NCI-H1930 (cell line): ENCODE results near the gene CACNA1D.
"Not testable (repeated sequence)": the region's sequence is repeated elsewhere in the genome, so short reads cannot be mapped to it uniquely, and the experiment has no call there.

ENCODE experiments used
- DNase-seq, 2 experiments: peaks; one replicate each; lab custom pipeline; 2025; lab: John Stamatoyannopoulos, UW

The CACNA1D gene

GRCh38 chr3:53526704-53527055 is 32.3 kb downstream of the CACNA1D start:
- DNase-seq: no peak

GRCh38 chr3:53530205-53530604 is 35.8 kb downstream of the CACNA1D start:
- DNase-seq: no peak

- no peak for DNase-seq
These were observed 37.3 kb downstream of the CACNA1D start for GRCh38 chr3:53531749-53532148.

- DNase-seq: no peak
These were observed 39.1 kb downstream of the CACNA1D start for GRCh38 chr3:53533472-53533871.

- no peak for DNase-seq
These were observed 39.8 kb downstream of the CACNA1D start for GRCh38 chr3:53534216-53534615.

GRCh38 chr3:53534676-53535400 is 40.4 kb downstream of the CACNA1D start:
- no peak for DNase-seq

GRCh38 chr3:53536282-53536681 is 41.9 kb downstream of the CACNA1D start:
- DNase-seq: no peak

GRCh38 chr3:53544357-53544756 is 49.9 kb downstream of the CACNA1D start:
- no peak for DNase-seq

- DNase-seq: no peak
These were observed 51.0 kb downstream of the CACNA1D start for GRCh38 chr3:53545310-53545995.

GRCh38 chr3:53545996-53546359 is 51.6 kb downstream of the CACNA1D start:
- DNase-seq: no peak

- DNase-seq: no peak
These were observed 52.9 kb downstream of the CACNA1D start for GRCh38 chr3:53547327-53547726.

GRCh38 chr3:53550005-53550620 is 55.7 kb downstream of the CACNA1D start:
- DNase-seq: no peak

- no peak for DNase-seq
These were observed 56.9 kb downstream of the CACNA1D start for GRCh38 chr3:53551324-53551723.

- no peak for DNase-seq
These were observed 58.3 kb downstream of the CACNA1D start for GRCh38 chr3:53552730-53553129.

- DNase-seq: no peak
These were observed 58.8 kb downstream of the CACNA1D start for GRCh38 chr3:53553200-53553599.

GRCh38 chr3:53554559-53555067 is 60.2 kb downstream of the CACNA1D start:
- DNase-seq: no peak

- DNase-seq: no peak
These were observed 60.7 kb downstream of the CACNA1D start for GRCh38 chr3:53555068-53555588.

GRCh38 chr3:53566461-53567145 is 72.2 kb downstream of the CACNA1D start:
- DNase-seq: no peak

GRCh38 chr3:53570081-53570480 is 75.7 kb downstream of the CACNA1D start:
- DNase-seq: no peak

GRCh38 chr3:53570709-53571108 is 76.3 kb downstream of the CACNA1D start:
- no peak for DNase-seq

- no peak for DNase-seq
These were observed 76.9 kb downstream of the CACNA1D start for GRCh38 chr3:53571264-53571663.

- not testable (repeated sequence) for DNase-seq
These were observed 77.8 kb downstream of the CACNA1D start for GRCh38 chr3:53572184-53572583.
